NOMO-1 treated with dmso at 0.1 percent for 144 hours (cell line): Measurements from ENCODE around the gene ZNF646.
A peak's percentile ranks its signal among the peaks of the same experiment; 100 is the strongest.
"Not testable (repeated sequence)": the region's sequence is repeated elsewhere in the genome, so short reads cannot be mapped to it uniquely, and the experiment has no call there.

Source experiments
- DNase-seq: peaks from one replicate; lab custom pipeline; 2025; ENCODE audit not compliant: unreplicated experiment; lab: John Stamatoyannopoulos, UW

The ZNF646 gene

GRCh38 chr16:31084584-31085302 lies 10.5 kb downstream of the ZNF646 start:
- DNase-seq: no peak

DNA sequence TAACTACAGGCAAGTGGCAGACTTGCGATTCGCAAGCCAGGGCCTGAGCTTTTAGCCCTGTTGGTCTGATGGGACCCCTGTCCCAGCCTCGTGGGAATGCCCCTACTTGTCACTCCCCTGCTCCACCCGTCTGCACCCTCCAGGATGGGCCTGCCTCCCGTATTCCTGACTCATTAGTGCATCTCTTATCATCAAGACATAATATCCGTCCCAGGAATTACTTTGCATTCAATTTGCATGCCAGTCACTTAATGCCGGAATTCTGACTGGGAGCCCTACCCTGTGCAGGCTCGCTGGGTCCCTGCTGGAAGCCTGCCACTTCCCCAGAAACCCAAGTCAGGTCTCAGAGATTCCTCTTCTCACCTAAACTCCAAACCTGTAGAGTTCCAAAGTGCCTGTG lies 11.2 kb downstream of the ZNF646 start:
- DNase-seq: no peak

GRCh38 chr16:31085873-31086628 lies 11.8 kb downstream of the ZNF646 start:
- DNase-seq: no peak

- DNase-seq: no peak
Measured at GRCh38 chr16:31086629-31086906, 12.3 kb downstream of the ZNF646 start.

- DNase-seq: no peak
Measured at GRCh38 chr16:31087481-31087880, 13.3 kb downstream of the ZNF646 start.

- no peak for DNase-seq
Measured at GRCh38 chr16:31087971-31088370, 13.7 kb downstream of the ZNF646 start.

- DNase-seq: no peak
Measured at GRCh38 chr16:31088459-31089183, 14.4 kb downstream of the ZNF646 start, which contains the start of gene PRSS53. Gene PRSS53 (minus strand): TSS chr16:31088943. CDS start chr16:31088809, 134 bp downstream.

GRCh38 chr16:31089199-31089598 lies 15.0 kb downstream of the ZNF646 start:
- no peak for DNase-seq

DNA sequence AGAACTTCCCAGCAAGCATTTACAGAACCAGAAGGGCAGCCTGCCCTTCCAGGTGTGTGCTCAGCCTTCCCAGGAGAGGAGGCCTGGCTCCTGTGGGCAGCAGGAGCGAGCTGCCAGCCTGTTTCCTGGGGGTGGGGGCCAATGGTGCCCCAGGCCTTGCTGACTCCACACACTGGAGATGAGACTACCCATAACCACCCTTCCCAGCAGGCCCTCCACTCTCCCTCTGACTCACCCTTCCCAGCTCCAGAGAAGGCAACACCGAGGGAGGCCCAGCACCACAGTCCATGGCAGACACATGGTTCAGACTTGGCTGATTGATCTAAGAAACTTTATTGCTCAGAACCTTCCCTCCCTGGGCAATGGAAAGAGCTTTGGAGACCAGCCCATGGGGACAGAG lies 16.3 kb downstream of the ZNF646 start:
- DNase-seq: no peak

DNA sequence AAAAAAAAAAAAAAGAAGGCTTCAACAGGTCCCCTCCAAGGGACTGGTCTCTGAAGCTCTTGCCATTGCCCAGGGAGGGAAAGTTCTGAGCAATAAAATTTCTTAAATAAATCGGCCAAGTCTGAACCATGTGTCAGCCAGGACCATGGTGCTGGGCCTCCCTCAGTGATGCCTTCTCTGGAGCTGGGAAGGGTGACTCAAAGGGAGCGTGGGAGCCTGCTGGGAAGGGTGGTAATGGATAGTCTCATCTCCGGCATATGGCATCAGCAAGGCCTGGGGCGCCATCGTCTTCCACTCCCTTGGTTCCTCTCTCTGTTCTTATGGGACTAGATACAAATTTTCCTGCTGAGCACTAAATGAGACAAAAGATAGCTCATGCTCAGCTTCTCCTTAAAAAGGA lies 18.1 kb downstream of the ZNF646 start:
- no peak for DNase-seq

GRCh38 chr16:31093132-31093703 lies 19.0 kb downstream of the ZNF646 start:
- DNase-seq: no peak

- DNase-seq: no peak
Measured at GRCh38 chr16:31094088-31094423, 19.8 kb downstream of the ZNF646 start.

- peak; percentile 98 for DNase-seq
Measured at GRCh38 chr16:31094424-31095120, 20.4 kb downstream of the ZNF646 start, which contains the start of gene VKORC1. Gene VKORC1 (minus strand): TSS chr16:31094797. CDS start chr16:31094729, 68 bp downstream.

DNA sequence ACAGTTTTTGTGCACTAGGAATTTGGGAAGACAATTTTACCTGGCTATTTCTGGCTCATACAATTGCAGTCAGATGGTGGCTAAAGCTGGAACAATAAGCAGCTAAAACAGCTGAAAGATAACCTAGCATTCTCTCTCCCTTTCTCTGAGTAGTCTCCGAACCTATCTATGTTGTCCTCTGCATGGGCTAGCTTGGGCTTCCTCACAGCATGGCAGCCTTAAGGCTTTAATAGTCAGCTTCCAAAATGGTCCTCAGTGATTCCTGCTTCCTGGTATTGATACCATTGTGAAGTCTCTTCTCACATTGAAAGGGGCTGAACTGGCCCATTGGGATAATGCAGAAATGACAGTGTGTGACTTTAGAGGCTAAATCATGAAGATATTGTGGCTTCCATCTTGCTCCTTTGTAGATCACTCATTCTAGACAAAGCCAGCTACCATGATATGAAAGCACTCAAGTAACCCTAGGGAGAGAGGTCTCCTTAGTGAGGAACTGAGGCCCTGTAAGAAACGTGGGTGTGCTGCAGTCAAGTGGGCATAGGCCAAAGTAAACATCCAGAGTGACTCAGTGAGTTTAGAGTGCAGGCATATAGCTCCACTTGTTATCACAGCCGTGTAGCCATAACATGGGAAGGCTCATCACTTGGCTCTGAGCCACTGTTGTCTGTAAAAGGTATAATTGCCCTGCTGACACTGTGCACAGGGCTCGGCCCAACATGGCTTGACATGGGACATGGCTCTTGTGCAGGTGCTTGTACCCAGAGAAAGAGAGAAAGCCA lies 25.8 kb downstream of the ZNF646 start:
- no peak for DNase-seq

- DNase-seq: not testable (repeated sequence)
Measured at GRCh38 chr16:31100876-31101641, 26.8 kb downstream of the ZNF646 start.

DNA sequence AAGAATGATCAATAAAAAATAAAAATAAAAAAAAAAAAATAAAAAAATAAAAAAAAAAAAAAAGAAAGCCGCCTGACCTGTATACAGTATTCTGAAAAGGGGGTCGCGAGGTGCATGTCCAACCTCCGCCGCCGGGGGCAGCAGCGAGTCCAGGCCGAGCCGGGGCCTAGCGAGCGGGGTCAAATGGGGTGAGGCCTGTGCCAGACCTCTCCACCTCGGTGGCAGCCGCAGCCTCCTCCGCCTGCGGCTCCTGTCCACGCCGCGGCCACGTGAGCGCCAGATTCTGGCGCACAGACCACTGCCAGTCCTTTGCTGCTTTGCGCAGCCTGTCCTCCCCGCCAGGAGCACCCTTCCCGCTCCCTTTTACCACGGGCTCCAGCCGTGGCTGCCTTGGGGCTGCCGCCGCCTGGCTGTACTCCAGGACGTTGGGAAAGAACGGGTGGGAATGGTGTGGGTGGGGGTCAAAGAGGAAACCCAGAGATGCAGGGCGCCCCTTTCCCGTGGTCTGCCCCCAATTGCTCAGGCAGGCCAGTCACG lies 31.5 kb downstream of the ZNF646 start:
- peak; percentile 78 for DNase-seq

- no peak for DNase-seq
Measured at GRCh38 chr16:31106509-31107464, 32.6 kb downstream of the ZNF646 start.

GRCh38 chr16:31107465-31107867 lies 33.2 kb downstream of the ZNF646 start:
- no peak for DNase-seq
